HepG2 (cell line): ENCODE results near the gene DERL2. TPM values are rescaled to one million over a fixed set of nuclear protein-coding genes. Genes with fewer than 3 reads are reported as not detected.

Experiments used
- ATAC-seq: fragments of 200-7000 bp; cut with Tn5 transposase; 3 replicates; pipeline ENCODE4 v1.9.1; 2020; ENCODE audit warnings: mild to moderate bottlenecking, moderate library complexity
- BruUV-seq: library from RNA; stranded (reverse); fragments of 400-500 nt; replicated peaks from 2 replicates; lab custom pipeline; 2021; lab: Mats Ljungman, UMichigan
- CTCF ChIA-PET: fragments of 300-600 bp; formaldehyde crosslinking; extraction: SDS; loops from one replicate; lab custom pipeline; 2021; ENCODE audit warnings: low total read pairs, inconsistent platforms, low intra/inter-chr PET ratio; lab: Yijun Ruan, JAX
- POLR2A ChIA-PET: fragments of 350-600 bp; sonication (Branson Sonifier 250); formaldehyde crosslinking; loops from one replicate; lab custom pipeline; 2020; ENCODE audit warnings: antibody characterized with exemption, inconsistent platforms; lab: Yijun Ruan, JAX
- DNase-seq: peaks from one replicate; pipeline ENCODE4 v3.0.0-alpha.2; 2015; ENCODE audit warnings: low spot score
- FAIRE-seq: peaks from 3 replicates; lab custom pipeline; 2011; peaks lifted over from hg19 to GRCh38; lab: Jason Lieb, UNC
- H2AFZ ChIP-seq: one replicate; pipeline ENCODE4 v1.6.1; 2011; ENCODE audit warnings: low read length, inconsistent platforms
- H3K27ac ChIP-seq: fragments of 300-600 bp; 3 replicates; pipeline ENCODE4 v1.8.0; 2011; ENCODE audit warnings: mixed run types, mild to moderate bottlenecking, mixed read lengths, low read length, inconsistent platforms; ENCODE audit not compliant: insufficient read depth; ENCODE audit errors: extremely low read length
- H3K27me3 ChIP-seq, 2 experiments: fragments of 200-600 bp in 1 of 2; 2 replicates in 1 of 2; 3 replicates in 1 of 2; pipeline versions ENCODE4 v1.6.0 to v1.8.0; 2011; ENCODE audit warnings: low read length in 2 of 2, mild to moderate bottlenecking in 2 of 2, moderate library complexity in 2 of 2, inconsistent platforms in 1 of 2; ENCODE audit not compliant: insufficient read depth in 2 of 2, control insufficient read depth in 1 of 2
- H3K36me3 ChIP-seq, 2 experiments: fragments of 200-600 bp in 1 of 2; replicated peaks in 1 of 2; 2 replicates in 1 of 2; 3 replicates in 1 of 2; pipeline versions ENCODE4 v1.5.1 to v1.8.0; 2011; ENCODE audit warnings: low read length in 2 of 2, inconsistent platforms in 1 of 2; ENCODE audit not compliant: insufficient read depth in 2 of 2, control insufficient read depth in 1 of 2
- H3K4me1 ChIP-seq: 2 replicates; pipeline ENCODE4 v1.5.1; 2012; ENCODE audit warnings: low read length, inconsistent platforms; ENCODE audit not compliant: insufficient read depth
- H3K4me2 ChIP-seq: 2 replicates; pipeline ENCODE4 v1.6.0; 2011; ENCODE audit warnings: low read depth, low read length, inconsistent platforms
- H3K4me3 ChIP-seq, 3 experiments: fragments of 200-600 bp in 1 of 3; sonication (generic), shearing (Covaris generic) in 1 of 3; replicated peaks in 1 of 3; 2 replicates each; pipeline ENCODE4 v1.5.1; 2011 to 2016; ENCODE audit warnings: low read length in 3 of 3, inconsistent platforms in 2 of 3, low read depth in 2 of 3, mild to moderate bottlenecking in 2 of 3, control low read depth in 1 of 3, mixed read lengths in 1 of 3; ENCODE audit not compliant: insufficient read depth in 1 of 3
- H3K79me2 ChIP-seq: one replicate; pipeline ENCODE4 v1.6.1; 2011; ENCODE audit warnings: low read length, inconsistent platforms; ENCODE audit not compliant: insufficient read depth
- H3K9ac ChIP-seq: 2 replicates; pipeline ENCODE4 v1.6.0; 2011; ENCODE audit warnings: mild to moderate bottlenecking, low read depth, low read length, inconsistent platforms; ENCODE audit not compliant: insufficient read depth
- H3K9me3 ChIP-seq: 2 replicates; pipeline ENCODE4 v1.5.1; 2012; ENCODE audit warnings: mild to moderate bottlenecking, low read length
- H4K20me1 ChIP-seq: 2 replicates; pipeline ENCODE4 v1.6.0; 2011; ENCODE audit warnings: inconsistent platforms, mild to moderate bottlenecking, low read length, moderate library complexity; ENCODE audit not compliant: insufficient read depth
- CSRNP1 ChIP-seq: sonication (generic); formaldehyde crosslinking; IDR thresholded peaks from 2 replicates; pipeline ENCODE4 v1.8.1; 2023; ENCODE audit warnings: mild to moderate bottlenecking, missing genetic modification reagents
- FLYWCH1 ChIP-seq: sonication (generic); formaldehyde crosslinking; IDR thresholded peaks from 2 replicates; pipeline ENCODE4 v1.8.1; 2023; ENCODE audit warnings: mild to moderate bottlenecking, missing genetic modification reagents
- HOXA5 ChIP-seq: sonication (generic); formaldehyde crosslinking; IDR thresholded peaks from 2 replicates; pipeline ENCODE4 v1.4.0; 2020; ENCODE audit warnings: missing genetic modification reagents
- MIER2 ChIP-seq: IDR thresholded peaks from 2 replicates; pipeline ENCODE4 v1.6.1; 2016; ENCODE audit warnings: missing biosample characterization, missing genetic modification reagents
- MLX ChIP-seq: IDR thresholded peaks from 2 replicates; pipeline ENCODE4 v1.6.1; 2016
- PHF5A ChIP-seq: IDR thresholded peaks from one replicate; pipeline ENCODE4 v1.6.1; 2018; ENCODE audit warnings: low read depth, missing genetic modification reagents; ENCODE audit not compliant: unreplicated experiment
- PHF8 ChIP-seq: sonication (generic); formaldehyde crosslinking; IDR thresholded peaks from 2 replicates; pipeline ENCODE4 v1.5.0; 2020; ENCODE audit warnings: missing genetic modification reagents
- RFX1 ChIP-seq: fragments of 450-650 bp; IDR thresholded peaks from 2 replicates; pipeline ENCODE4 v1.6.1; 2017
- SMARCC2 ChIP-seq: fragments of 450-650 bp; IDR thresholded peaks from 2 replicates; pipeline ENCODE4 v1.6.1; 2017; ENCODE audit warnings: antibody characterized with exemption, mild to moderate bottlenecking
- WGBS: methylation state at CpG from one replicate; pipeline ENCODE4 v1.1.6; 2017; ENCODE audit warnings: low lambda C conversion rate; 5-methylcytosine and 5-hydroxymethylcytosine counted together
- in situ Hi-C: cut with HindIII; loops from 2 replicates; pipeline ENCODE4 v1.10.0; 2017; ENCODE audit warnings: low pct_unique_long_range_greater_than_20kb; ENCODE audit not compliant: extremely low pct_ligation_motif_present
- intact Hi-C: fragments of 100-400 bp; cut with micrococcal nuclease; formaldehyde crosslinking; loops from one replicate; pipeline ENCODE4 v1.10.0; 2022; ENCODE audit not compliant: unreplicated experiment
- polyA plus RNA-seq, 8 experiments: library from polyadenylated mRNA; depleted of rRNA in 3 of 8; stranded (reverse) in 7 of 8; unstranded in 1 of 8; fragments of >200 nt; fragmentation: Illumina TruSeq in 4 of 8; extraction: Trizol in 4 of 8; gene quantifications; 2 replicates each; pipeline versions ENCODE4 v1.2.1 to v1.2.3, GENCODE V29; 2011 to 2016; ENCODE audit warnings: low read depth in 4 of 8, missing spikeins in 1 of 8, mixed read lengths in 1 of 8; ENCODE audit not compliant: insufficient read depth in 1 of 8
- total RNA-seq, 5 experiments: library from RNA; depleted of rRNA; stranded (reverse); fragments of >200 nt; fragmentation: Illumina TruSeq; extraction: Trizol; gene quantifications; 2 replicates each; pipeline ENCODE4 v1.2.3, GENCODE V29; 2016; ENCODE audit warnings: low read depth in 1 of 5

The DERL2 gene
- total and polyA plus RNA-seq, 2 of the 13 experiments (the other 11 are each of a cell fraction or from before 2014, with no cell fraction given), result 59.3 to 65.2 TPM

- Histone ChIP-seq H3K27me3 (peaks cover 0 to 4% of the 10 kb centered on the region in 2 experiments; a peak in 2 of 5 replicates), H3K36me3 (no peaks in the 10 kb centered on the region), H3K27ac (no peak overlapping the region), H3K79me2 (no peaks in the 10 kb centered on the region), H4K20me1 (no peaks in the 10 kb centered on the region), H3K4me3 (no peak overlapping the region), H3K9ac (no peak overlapping the region), H3K9me3 (no peaks in the 10 kb centered on the region), H2AFZ (no peak overlapping the region), H3K4me2 (no peak overlapping the region), H3K4me1 (no peaks in the 10 kb centered on the region)
- in situ Hi-C loops, result no loop called here
- DNase-seq, result peak; percentile 29
- POLR2A ChIA-PET, result no interaction called here
- WGBS, result 0% methylated on average over 1 of the region's 4 CpGs
- no peak for FAIRE-seq
- ATAC-seq, result peak; percentile 33; the same call in 1 of the 3 replicates
- no peak for TF ChIP-seq MIER2
- no peak for TF ChIP-seq FLYWCH1 (CRISPR knock-in tag)
- no peak for TF ChIP-seq MLX (CRISPR knock-in tag)
- TF ChIP-seq CSRNP1 (CRISPR knock-in tag), result no peak
- no peak for TF ChIP-seq PHF8
- TF ChIP-seq PHF5A, result no peak
- peak; percentile 53 for TF ChIP-seq RFX1
- no peak for TF ChIP-seq SMARCC2
- no peak for TF ChIP-seq HOXA5
- CTCF ChIA-PET, result no interaction called here
- no TSS peak for BruUV-seq
- intact Hi-C loops, result no loop called here
Measured at GRCh38 chr17:5508810-5509209, 22.8 kb upstream of the DERL2 start.
